ENCODE measurements around the gene REPS1. TPM values are rescaled to one million over a fixed set of nuclear protein-coding genes. Genes with fewer than 3 reads are reported as not detected.
A peak's percentile ranks its signal among the peaks of the same experiment; 100 is the strongest.

The REPS1 gene
- total and polyA plus RNA-seq, 2 of the 13 experiments (the other 11 are each of a cell fraction or from before 2014, with no cell fraction given), result 36.4 to 38.3 TPM

DNA sequence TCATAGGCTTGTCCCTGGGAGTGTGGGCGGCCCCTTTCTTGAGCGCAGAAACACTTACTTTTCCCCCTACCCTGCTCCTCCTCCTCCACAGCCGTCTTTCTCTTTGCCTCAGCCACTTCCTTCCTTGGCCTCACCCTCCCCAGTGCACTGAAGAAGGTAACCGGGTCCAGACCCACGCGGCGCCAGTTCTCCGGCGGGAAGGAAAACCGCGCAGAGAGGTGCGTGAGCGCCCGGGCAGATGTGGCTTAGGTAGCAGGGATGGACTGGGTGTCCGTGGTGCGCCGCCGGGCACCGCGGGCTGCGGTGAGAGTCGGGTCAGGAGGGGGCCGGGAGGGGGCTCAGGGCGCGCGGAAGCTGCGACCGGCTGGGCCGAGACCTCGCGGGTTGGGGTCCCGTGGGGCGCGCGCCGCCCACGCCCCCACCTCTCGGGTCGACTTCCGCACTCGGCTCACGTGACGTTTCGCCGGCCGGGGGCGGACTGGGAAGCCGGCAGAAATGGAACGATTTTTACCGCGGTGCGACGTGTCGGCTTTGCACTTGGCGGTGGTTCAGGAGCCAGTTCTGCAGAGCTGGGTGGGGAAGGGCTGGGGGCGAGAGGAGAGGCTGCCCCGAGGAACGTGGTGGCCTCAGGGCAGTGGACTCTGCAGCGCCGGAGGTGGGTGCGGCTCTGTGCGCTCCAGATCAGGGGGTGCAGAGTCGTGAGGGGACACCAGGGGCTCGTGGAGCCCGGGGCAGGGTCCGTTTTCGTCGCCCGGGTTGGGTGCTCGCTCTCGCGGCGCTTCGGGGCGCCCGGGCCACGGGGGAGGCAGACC, 40.8 kb upstream of the REPS1 start, which contains the start of gene ABRACL (continued):
- TF ChIP-seq, protein P1, sequence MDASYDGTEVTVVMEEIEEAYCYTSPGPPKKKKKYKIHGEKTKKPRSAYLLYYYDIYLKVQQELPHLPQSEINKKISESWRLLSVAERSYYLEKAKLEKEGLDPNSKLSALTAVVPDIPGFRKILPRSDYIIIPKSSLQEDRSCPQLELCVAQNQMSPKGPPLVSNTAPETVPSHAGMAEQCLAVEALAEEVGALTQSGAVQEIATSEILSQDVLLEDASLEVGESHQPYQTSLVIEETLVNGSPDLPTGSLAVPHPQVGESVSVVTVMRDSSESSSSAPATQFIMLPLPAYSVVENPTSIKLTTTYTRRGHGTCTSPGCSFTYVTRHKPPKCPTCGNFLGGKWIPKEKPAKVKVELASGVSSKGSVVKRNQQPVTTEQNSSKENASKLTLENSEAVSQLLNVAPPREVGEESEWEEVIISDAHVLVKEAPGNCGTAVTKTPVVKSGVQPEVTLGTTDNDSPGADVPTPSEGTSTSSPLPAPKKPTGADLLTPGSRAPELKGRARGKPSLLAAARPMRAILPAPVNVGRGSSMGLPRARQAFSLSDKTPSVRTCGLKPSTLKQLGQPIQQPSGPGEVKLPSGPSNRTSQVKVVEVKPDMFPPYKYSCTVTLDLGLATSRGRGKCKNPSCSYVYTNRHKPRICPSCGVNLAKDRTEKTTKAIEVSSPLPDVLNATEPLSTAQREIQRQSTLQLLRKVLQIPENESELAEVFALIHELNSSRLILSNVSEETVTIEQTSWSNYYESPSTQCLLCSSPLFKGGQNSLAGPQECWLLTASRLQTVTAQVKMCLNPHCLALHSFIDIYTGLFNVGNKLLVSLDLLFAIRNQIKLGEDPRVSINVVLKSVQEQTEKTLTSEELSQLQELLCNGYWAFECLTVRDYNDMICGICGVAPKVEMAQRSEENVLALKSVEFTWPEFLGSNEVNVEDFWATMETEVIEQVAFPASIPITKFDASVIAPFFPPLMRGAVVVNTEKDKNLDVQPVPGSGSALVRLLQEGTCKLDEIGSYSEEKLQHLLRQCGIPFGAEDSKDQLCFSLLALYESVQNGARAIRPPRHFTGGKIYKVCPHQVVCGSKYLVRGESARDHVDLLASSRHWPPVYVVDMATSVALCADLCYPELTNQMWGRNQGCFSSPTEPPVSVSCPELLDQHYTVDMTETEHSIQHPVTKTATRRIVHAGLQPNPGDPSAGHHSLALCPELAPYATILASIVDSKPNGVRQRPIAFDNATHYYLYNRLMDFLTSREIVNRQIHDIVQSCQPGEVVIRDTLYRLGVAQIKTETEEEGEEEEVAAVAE (CRISPR knock-in tag; IDR thresholded peaks at IDR 0.05; ENCODE audit: borderline replicate concordance), result no peak
- TF ChIP-seq, protein P2, sequence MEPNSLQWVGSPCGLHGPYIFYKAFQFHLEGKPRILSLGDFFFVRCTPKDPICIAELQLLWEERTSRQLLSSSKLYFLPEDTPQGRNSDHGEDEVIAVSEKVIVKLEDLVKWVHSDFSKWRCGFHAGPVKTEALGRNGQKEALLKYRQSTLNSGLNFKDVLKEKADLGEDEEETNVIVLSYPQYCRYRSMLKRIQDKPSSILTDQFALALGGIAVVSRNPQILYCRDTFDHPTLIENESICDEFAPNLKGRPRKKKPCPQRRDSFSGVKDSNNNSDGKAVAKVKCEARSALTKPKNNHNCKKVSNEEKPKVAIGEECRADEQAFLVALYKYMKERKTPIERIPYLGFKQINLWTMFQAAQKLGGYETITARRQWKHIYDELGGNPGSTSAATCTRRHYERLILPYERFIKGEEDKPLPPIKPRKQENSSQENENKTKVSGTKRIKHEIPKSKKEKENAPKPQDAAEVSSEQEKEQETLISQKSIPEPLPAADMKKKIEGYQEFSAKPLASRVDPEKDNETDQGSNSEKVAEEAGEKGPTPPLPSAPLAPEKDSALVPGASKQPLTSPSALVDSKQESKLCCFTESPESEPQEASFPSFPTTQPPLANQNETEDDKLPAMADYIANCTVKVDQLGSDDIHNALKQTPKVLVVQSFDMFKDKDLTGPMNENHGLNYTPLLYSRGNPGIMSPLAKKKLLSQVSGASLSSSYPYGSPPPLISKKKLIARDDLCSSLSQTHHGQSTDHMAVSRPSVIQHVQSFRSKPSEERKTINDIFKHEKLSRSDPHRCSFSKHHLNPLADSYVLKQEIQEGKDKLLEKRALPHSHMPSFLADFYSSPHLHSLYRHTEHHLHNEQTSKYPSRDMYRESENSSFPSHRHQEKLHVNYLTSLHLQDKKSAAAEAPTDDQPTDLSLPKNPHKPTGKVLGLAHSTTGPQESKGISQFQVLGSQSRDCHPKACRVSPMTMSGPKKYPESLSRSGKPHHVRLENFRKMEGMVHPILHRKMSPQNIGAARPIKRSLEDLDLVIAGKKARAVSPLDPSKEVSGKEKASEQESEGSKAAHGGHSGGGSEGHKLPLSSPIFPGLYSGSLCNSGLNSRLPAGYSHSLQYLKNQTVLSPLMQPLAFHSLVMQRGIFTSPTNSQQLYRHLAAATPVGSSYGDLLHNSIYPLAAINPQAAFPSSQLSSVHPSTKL (CRISPR knock-in tag; IDR thresholded peaks at IDR 0.05), result no peak
- TF ChIP-seq HES4 (CRISPR knock-in tag; IDR thresholded peaks at IDR 0.05; ENCODE audit: borderline replicate concordance), result peak; percentile 17; the same call in 1 of the 2 replicates
- peak; percentile 39; the same call in 1 of the 2 replicates for TF ChIP-seq ZNF598 (CRISPR knock-in tag; IDR thresholded peaks at IDR 0.05; ENCODE audit: borderline replicate concordance)
- TF ChIP-seq PAF1 (CRISPR knock-in tag; IDR thresholded peaks at IDR 0.05), result no peak
- TF ChIP-seq KDM3A (CRISPR knock-in tag; IDR thresholded peaks at IDR 0.05; ENCODE audit: low read depth), result no peak
- 0 out of 2 replicates have a peak, but pooled peaks have one; percentile 39 for TF ChIP-seq PCBP1 (IDR thresholded peaks at IDR 0.05; ENCODE audit: borderline replicate concordance, low read depth, low read length)
- peak; percentile 67; the same call in 1 of the 2 replicates for TF ChIP-seq ZNF230 (CRISPR knock-in tag; IDR thresholded peaks at IDR 0.05)
- TF ChIP-seq SP5 (CRISPR knock-in tag; IDR thresholded peaks at IDR 0.05; ENCODE audit: borderline replicate concordance, low read depth), result no peak
- peak; percentile 57; the same call in 1 of the 2 replicates for TF ChIP-seq FOXC1 (CRISPR knock-in tag; IDR thresholded peaks at IDR 0.05; ENCODE audit: borderline replicate concordance)
- TF ChIP-seq KAT8 (CRISPR knock-in tag; IDR thresholded peaks at IDR 0.05), result peak; percentile 28; the same call in 1 of the 2 replicates
